Esophagus muscularis mucosa (tissue), 4 donors: ENCODE data around the gene PKD1L1. TPM values are rescaled to one million over a fixed set of nuclear protein-coding genes. Genes with fewer than 3 reads are reported as not detected.
A peak's percentile ranks its signal among the peaks of the same experiment; 100 is the strongest.

Experiments
- DNase-seq: peaks from one replicate; pipeline ENCODE4 v3.0.0-alpha.2; 2017; ENCODE audit errors: extremely low spot score
- H3K27ac ChIP-seq, 4 donors: fragments of 200-600 bp; sonication (generic); replicated peaks in 1 of 4; 1 replicate in 3 of 4; 2 replicates in 1 of 4; pipeline ENCODE4 v1.5.1; 2016 to 2019; ENCODE audit warnings: mild to moderate bottlenecking in 1 of 4
- H3K27me3 ChIP-seq, 4 donors: fragments of 200-600 bp; sonication (generic); one replicate each; pipeline versions ENCODE4 v1.5.1 to v1.6.0; 2016 to 2019
- H3K36me3 ChIP-seq, 4 donors: fragments of 200-600 bp; sonication (generic); one replicate each; pipeline ENCODE4 v1.5.1; 2016 to 2019
- H3K4me1 ChIP-seq, 4 donors: fragments of 200-600 bp; sonication (generic); one replicate each; pipeline ENCODE4 v1.5.1; 2016 to 2019
- H3K4me3 ChIP-seq, 4 donors: fragments of 200-600 bp; sonication (generic); 1 replicate in 2 of 4; 2 replicates in 2 of 4; pipeline ENCODE4 v1.5.1; 2016 to 2019; ENCODE audit warnings: mild to moderate bottlenecking in 4 of 4, moderate library complexity in 1 of 4
- H3K9me3 ChIP-seq, 4 donors: fragments of 200-600 bp; sonication (generic); 1 replicate in 3 of 4; 2 replicates in 1 of 4; pipeline ENCODE4 v1.5.1; 2016 to 2019
- CTCF ChIP-seq, 3 experiments: fragments of 200-600 bp in 2 of 3; fragments of 450-650 bp in 1 of 3; sonication (generic) in 2 of 3; IDR thresholded peaks; one replicate each; pipeline ENCODE4 v1.5.1; 2017 to 2019; ENCODE audit warnings: antibody characterized with exemption in 3 of 3, mild to moderate bottlenecking in 2 of 3, moderate library complexity in 1 of 3
- EP300 ChIP-seq: sonication (generic); formaldehyde crosslinking; IDR thresholded peaks from one replicate; pipeline ENCODE4 v1.6.1; 2017; ENCODE audit warnings: antibody characterized with exemption
- POLR2A ChIP-seq: fragments of 450-650 bp; IDR thresholded peaks from one replicate; pipeline ENCODE4 v1.6.1; 2017; ENCODE audit warnings: antibody characterized with exemption, moderate library complexity, mild to moderate bottlenecking, low read depth
- POLR2AphosphoS5 ChIP-seq, 2 donors: sonication (generic); formaldehyde crosslinking; IDR thresholded peaks; one replicate each; pipeline ENCODE4 v1.6.1; 2017; ENCODE audit warnings: antibody characterized with exemption in 2 of 2
- WGBS: methylation state at CpG from one replicate; pipeline ENCODE4 v1.1.5; 2018; 5-methylcytosine and 5-hydroxymethylcytosine counted together
- intact Hi-C: fragments of 100-400 bp; cut with DNase I; formaldehyde crosslinking; loops from one replicate; pipeline ENCODE4 v1.15.1; 2023
- total RNA-seq, 4 donors: library from RNA; depleted of rRNA; stranded (reverse); fragments of >200 nt; gene quantifications; one replicate each; pipeline versions ENCODE4 v1.1.0 to v1.2.1, GENCODE V29; 2016

Gene PKD1L1
- total RNA-seq, 4 donors from 2014 or later, result 0.50 to 1.7 (median 0.73) TPM

DNA sequence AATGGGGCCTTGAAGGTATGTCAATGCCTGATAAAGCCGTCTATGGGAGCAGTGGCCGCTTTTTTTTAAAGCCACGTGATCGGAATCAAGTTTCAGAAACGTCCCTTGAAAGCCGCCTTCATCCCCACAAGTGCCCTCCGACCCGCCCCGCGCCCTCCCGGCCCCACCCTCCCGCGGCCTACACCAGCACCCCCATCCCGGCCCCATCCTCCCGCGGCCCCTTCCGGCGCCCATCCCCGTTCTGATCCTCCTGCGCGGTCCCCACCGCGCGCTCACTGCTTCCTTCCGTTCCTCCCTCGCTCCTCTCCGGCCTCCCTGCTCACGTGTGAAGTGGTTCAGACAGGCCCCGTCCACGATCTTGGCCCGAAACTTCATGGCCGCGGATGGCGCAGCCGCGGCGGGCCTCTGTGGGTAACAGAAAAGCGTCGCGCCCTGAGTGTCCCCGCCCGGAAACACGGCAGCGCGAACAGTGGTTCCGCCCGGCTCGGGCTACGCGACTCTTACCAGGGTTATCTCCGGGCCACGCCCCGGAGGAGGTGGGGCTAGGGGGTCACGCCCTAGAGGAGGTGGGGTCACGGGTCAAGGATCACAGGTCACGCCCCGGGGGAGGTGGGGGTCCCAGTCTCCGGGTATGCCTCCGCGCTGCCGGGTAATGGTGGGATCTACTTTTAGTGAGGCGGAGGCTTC is 31.0 kb upstream of the PKD1L1 start, which contains the start of gene HUS1:
Gene HUS1 (minus strand): TSS at position 471 of the 687 bp plus-strand sequence. CDS start 96 bp downstream, at position 375.
- peaks cover 34 to 42% (median 39%) of the 10 kb centered on the region in 4 donors for H3K36me3 ChIP-seq
- intact Hi-C loops, result loop anchor here (2.0 kb wide), 1 partner anchor 112 kb away; no protein-coding TSS in a partner anchor
- no peaks in the 10 kb centered on the region for H3K27me3 ChIP-seq
- no peaks in the 10 kb centered on the region for H3K9me3 ChIP-seq
- DNase-seq, result peak; percentile 97
- peaks cover 14 to 23% (median 17%) of the 10 kb centered on the region in 4 donors for H3K4me1 ChIP-seq
- peak within 1 kb of the TSS; percentile 66 to 89 (median 80) for H3K4me3 ChIP-seq
- H3K27ac ChIP-seq, result peak within 1 kb of the TSS; percentile 81 to 92 (median 90)
- whole genome bisulfite sequencing, result 3% methylated on average over 24 of the region's 62 CpGs
- peak; percentile 85 to 88 for TF ChIP-seq POLR2AphosphoS5 (IDR thresholded peaks at IDR 0.05)
- TF ChIP-seq POLR2A, result peak; percentile 37
- no peak for TF ChIP-seq CTCF (IDR thresholded peaks at IDR 0.05)
- no peak for TF ChIP-seq EP300

GRCh38 chr7:47978790-47979144 is 30.5 kb upstream of the PKD1L1 start:
- Histone ChIP-seq H3K27me3 (no peaks in the 10 kb centered on the region), H3K9me3 (no peaks in the 10 kb centered on the region), H3K36me3 (peaks cover 40 to 47% (median 44%) of the 10 kb centered on the region in 4 donors), H3K4me1 (peaks cover 14 to 23% (median 17%) of the 10 kb centered on the region in 4 donors), H3K27ac (peak overlapping the region; percentile 81 to 92 (median 90)), H3K4me3 (peak overlapping the region; percentile 66 to 89 (median 80))
- WGBS, result 16% methylated on average over 4 of the region's 4 CpGs
- TF ChIP-seq POLR2AphosphoS5 (IDR thresholded peaks at IDR 0.05), result no peak
- TF ChIP-seq CTCF (IDR thresholded peaks at IDR 0.05), result no peak
- TF ChIP-seq POLR2A, result no peak
- TF ChIP-seq EP300, result no peak
- intact Hi-C loops, result loop anchor here (2.0 kb wide), 1 partner anchor 112 kb away; no protein-coding TSS in a partner anchor
- no peak for DNase-seq

GRCh38 chr7:47973739-47974138 is 25.5 kb upstream of the PKD1L1 start:
- DNase-seq, result no peak
- no peak overlapping the region for H3K27ac ChIP-seq
- 93% methylated on average over 1 of the region's 1 CpG for WGBS
- H3K4me3 ChIP-seq, result no peak overlapping the region
- TF ChIP-seq CTCF (IDR thresholded peaks at IDR 0.05), result no peak
- no peak for TF ChIP-seq POLR2A
- no peak for TF ChIP-seq EP300
- no peak for TF ChIP-seq POLR2AphosphoS5 (IDR thresholded peaks at IDR 0.05)
- H3K9me3 ChIP-seq, result no peaks in the 10 kb centered on the region
- H3K36me3 ChIP-seq, result peaks cover 50 to 89% (median 79%) of the 10 kb centered on the region in 4 donors
- H3K27me3 ChIP-seq, result no peaks in the 10 kb centered on the region
- intact Hi-C loops, result no loop called here
- H3K4me1 ChIP-seq, result peaks cover 13 to 31% (median 15%) of the 10 kb centered on the region in 4 donors

DNA sequence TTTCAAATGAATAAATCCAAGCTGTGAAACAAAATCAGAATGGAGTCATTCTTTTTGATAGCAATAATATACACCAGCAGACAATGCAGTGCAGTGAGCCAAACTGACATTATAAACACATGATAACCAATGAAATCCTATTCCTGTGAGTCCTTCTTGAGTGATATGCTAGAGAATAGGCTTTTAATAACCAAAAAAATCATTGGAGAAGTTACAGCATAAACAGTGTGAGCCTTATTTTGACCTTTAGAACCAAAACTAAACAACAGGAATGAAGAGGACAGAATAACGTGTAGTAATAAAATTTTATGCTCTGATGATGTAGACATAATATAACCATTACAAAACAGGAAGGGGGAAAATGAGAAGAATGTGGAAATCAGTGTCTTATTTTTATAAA is 22.5 kb upstream of the PKD1L1 start:
- H3K9me3 ChIP-seq, result no peaks in the 10 kb centered on the region
- TF ChIP-seq EP300, result no peak
- TF ChIP-seq CTCF (IDR thresholded peaks at IDR 0.05), result no peak
- no peak for TF ChIP-seq POLR2A
- TF ChIP-seq POLR2AphosphoS5 (IDR thresholded peaks at IDR 0.05), result no peak
- no peak for DNase-seq
- intact Hi-C loops, result no loop called here
- H3K4me3 ChIP-seq, result no peak overlapping the region
- H3K36me3 ChIP-seq, result peaks cover 46 to 92% (median 85%) of the 10 kb centered on the region in 4 donors
- 46% methylated on average over 1 of the region's 1 CpG for WGBS
- H3K27me3 ChIP-seq, result no peaks in the 10 kb centered on the region
- peak overlapping the region in 3 of 4 donors; percentile 17 to 40 (median 39) for H3K27ac ChIP-seq
- peaks cover 0 to 13% (median 0%) of the 10 kb centered on the region in 4 donors for H3K4me1 ChIP-seq
